H1 (cell line): Measurements from ENCODE around the gene CTDP1.

ENCODE experiments used
- BRCA1 ChIP-seq: IDR thresholded peaks from 2 replicates; pipeline ENCODE4 v1.6.1; 2012; ENCODE audit warnings: low read depth, low read length, improper control_type of control experiment
- CREB1 ChIP-seq: IDR thresholded peaks from 2 replicates; pipeline ENCODE4 v1.6.1; 2012; ENCODE audit warnings: inconsistent platforms
- CTCF ChIP-seq, 3 experiments: IDR thresholded peaks; 1 replicate in 2 of 3; 2 replicates in 1 of 3; pipeline versions ENCODE4 v1.5.1 to v1.6.1; 2011; ENCODE audit warnings: low read length in 3 of 3, mild to moderate bottlenecking in 3 of 3, inconsistent platforms in 2 of 3, low read depth in 1 of 3, moderate library complexity in 1 of 3; ENCODE audit not compliant: insufficient read depth in 1 of 3; ENCODE audit errors: control extremely low read depth in 1 of 3
- EZH2 ChIP-seq: fragments of 200-600 bp; sonication (generic); IDR thresholded peaks from 2 replicates; pipeline ENCODE4 v1.7.1; 2012; ENCODE audit warnings: low read depth, mild to moderate bottlenecking, moderate library complexity, low read length, inconsistent platforms; ENCODE audit not compliant: severe bottlenecking
- GABPA ChIP-seq: IDR thresholded peaks from 2 replicates; pipeline ENCODE4 v1.6.1; 2011; ENCODE audit warnings: mild to moderate bottlenecking, low read length, moderate library complexity, borderline replicate concordance; ENCODE audit not compliant: insufficient read depth
- HDAC2 ChIP-seq, 2 experiments: fragments of 300-600 bp in 1 of 2; sonication (generic) in 1 of 2; IDR thresholded peaks; 2 replicates each; pipeline ENCODE4 v1.6.1; 2011 to 2012; ENCODE audit warnings: low read depth in 2 of 2, low read length in 2 of 2, mild to moderate bottlenecking in 2 of 2, moderate library complexity in 2 of 2, borderline replicate concordance in 1 of 2, inconsistent platforms in 1 of 2
- KDM1A ChIP-seq: fragments of 200-600, 300-600 bp; sonication (generic); IDR thresholded peaks from 2 replicates; pipeline ENCODE4 v1.7.1; 2016; ENCODE audit warnings: mild to moderate bottlenecking, low read length, borderline replicate concordance
- KDM5A ChIP-seq: fragments of 200-600 bp; IDR thresholded peaks from 2 replicates; pipeline ENCODE4 v1.7.1; 2012; ENCODE audit warnings: mild to moderate bottlenecking, low read length, inconsistent platforms, mixed read lengths
- POLR2AphosphoS5 ChIP-seq: IDR thresholded peaks from 2 replicates; pipeline ENCODE4 v1.6.1; 2011; ENCODE audit warnings: low read depth, low read length
- SP4 ChIP-seq: IDR thresholded peaks from 2 replicates; pipeline ENCODE4 v1.6.1; 2012; ENCODE audit warnings: low read length, inconsistent platforms
- TCF12 ChIP-seq: IDR thresholded peaks from 2 replicates; pipeline ENCODE4 v1.6.1; 2011; ENCODE audit warnings: low read depth, mild to moderate bottlenecking, low read length

- TF ChIP-seq EZH2 = no peak
- TF ChIP-seq CTCF (IDR thresholded peaks at IDR 0.05; ENCODE audit: control extremely low read depth in 1 of 3, insufficient read depth in 1 of 3, low read depth in 1 of 3, low read length in 3 of 3) = no peak
- no peak for TF ChIP-seq GABPA
- no peak for TF ChIP-seq TCF12
- no peak for TF ChIP-seq BRCA1
- TF ChIP-seq KDM1A = no peak
- TF ChIP-seq KDM5A = no peak
- no peak for TF ChIP-seq POLR2AphosphoS5
- TF ChIP-seq SP4 = no peak
- TF ChIP-seq CREB1 = no peak
- TF ChIP-seq HDAC2 (IDR thresholded peaks at IDR 0.05; ENCODE audit: borderline replicate concordance in 1 of 2, low read depth in 2 of 2, low read length in 2 of 2) = no peak
Measured at GRCh38 chr18:79732721-79733025, 53.1 kb downstream of the CTDP1 start.
